Measurements from ENCODE around the gene ADRM1.

Gene ADRM1

DNA sequence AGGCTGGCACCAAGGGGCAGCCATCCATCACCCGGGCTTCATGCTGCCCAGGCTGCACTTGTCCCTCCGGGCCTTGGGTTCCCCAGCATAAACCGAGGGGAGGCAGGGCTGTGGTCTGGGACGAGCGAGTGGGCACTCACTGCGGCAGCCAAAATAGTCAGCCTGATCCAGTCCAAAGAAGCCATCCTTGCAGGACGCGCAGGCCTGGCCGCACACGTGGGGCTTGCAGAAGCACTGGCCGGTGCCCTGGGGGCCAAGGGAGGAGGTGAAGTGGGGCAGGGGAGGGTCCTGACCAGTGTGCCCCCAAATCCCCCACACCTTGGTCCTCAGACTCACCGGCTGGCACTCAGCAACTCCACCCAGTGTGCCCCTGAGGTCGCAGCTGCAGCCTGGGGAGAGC is 32.1 kb downstream of the ADRM1 start:
- Histone ChIP-seq H3K36me3 (peaks cover 59% of the 10 kb centered on the region), H3K27ac (no peak overlapping the region), H3K9me3 (ENCODE audit: severe bottlenecking) (no peaks in the 10 kb centered on the region), H3K4me3 (ENCODE audit: low read depth, low read length) (no peak overlapping the region), H3K27me3 (ENCODE audit: insufficient read depth, low read depth, severe bottlenecking) (no peaks in the 10 kb centered on the region)
- TF ChIP-seq, protein P1, sequence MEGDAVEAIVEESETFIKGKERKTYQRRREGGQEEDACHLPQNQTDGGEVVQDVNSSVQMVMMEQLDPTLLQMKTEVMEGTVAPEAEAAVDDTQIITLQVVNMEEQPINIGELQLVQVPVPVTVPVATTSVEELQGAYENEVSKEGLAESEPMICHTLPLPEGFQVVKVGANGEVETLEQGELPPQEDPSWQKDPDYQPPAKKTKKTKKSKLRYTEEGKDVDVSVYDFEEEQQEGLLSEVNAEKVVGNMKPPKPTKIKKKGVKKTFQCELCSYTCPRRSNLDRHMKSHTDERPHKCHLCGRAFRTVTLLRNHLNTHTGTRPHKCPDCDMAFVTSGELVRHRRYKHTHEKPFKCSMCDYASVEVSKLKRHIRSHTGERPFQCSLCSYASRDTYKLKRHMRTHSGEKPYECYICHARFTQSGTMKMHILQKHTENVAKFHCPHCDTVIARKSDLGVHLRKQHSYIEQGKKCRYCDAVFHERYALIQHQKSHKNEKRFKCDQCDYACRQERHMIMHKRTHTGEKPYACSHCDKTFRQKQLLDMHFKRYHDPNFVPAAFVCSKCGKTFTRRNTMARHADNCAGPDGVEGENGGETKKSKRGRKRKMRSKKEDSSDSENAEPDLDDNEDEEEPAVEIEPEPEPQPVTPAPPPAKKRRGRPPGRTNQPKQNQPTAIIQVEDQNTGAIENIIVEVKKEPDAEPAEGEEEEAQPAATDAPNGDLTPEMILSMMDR (IDR thresholded peaks at IDR 0.05; ENCODE audit: low read depth, low read length): no peak
- DNase-seq: no peak

DNA sequence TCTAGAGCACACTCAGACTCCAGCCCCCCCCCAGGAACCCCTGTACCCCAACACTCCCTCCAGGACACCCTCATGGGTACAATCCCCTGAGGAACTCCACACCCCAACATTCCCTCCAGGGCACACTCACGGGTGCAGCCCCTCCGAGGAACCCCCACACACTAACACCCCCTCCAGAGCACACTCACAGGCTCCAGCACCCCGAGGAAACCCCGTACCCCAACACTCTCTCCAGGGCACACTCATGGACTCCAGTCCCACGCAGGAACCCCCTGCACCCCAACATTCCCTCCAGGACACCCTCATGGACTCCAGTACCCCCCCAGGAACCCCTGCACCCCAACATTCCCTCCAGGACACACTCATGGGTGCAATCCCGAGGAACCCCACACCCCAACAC is 32.7 kb downstream of the ADRM1 start:
- TF ChIP-seq, protein P1 (IDR thresholded peaks at IDR 0.05; ENCODE audit: low read depth, low read length): no peak
- Histone ChIP-seq H3K36me3 (peaks cover 57% of the 10 kb centered on the region), H3K4me3 (ENCODE audit: low read depth, low read length) (no peak overlapping the region)

DNA sequence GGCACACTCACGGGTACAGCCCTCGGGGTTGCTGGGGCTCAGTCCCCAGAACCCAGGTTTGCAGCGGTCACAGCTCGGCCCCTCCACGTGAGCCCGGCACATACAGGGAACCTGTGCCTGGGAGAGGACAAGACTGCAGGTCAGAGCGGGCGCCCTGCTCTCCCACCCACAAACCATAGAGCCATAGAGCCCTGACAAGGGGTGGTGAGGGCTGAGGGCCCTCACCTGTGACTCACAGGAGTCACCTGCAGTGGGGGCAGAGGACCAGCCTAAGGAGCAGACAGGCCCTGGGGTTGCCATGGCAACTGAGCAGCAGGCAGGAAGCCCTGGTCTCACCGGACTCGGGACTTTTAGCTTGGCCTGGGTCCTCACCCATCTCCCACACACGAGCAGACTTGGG is 33.5 kb downstream of the ADRM1 start:
- peaks cover 60% of the 10 kb centered on the region for H3K36me3 ChIP-seq
- H3K27me3 ChIP-seq (ENCODE audit: insufficient read depth, low read depth, severe bottlenecking): no peaks in the 10 kb centered on the region
- DNase-seq: no peak
- H3K9me3 ChIP-seq (ENCODE audit: severe bottlenecking): no peaks in the 10 kb centered on the region
- TF ChIP-seq, protein P1 (IDR thresholded peaks at IDR 0.05; ENCODE audit: low read depth, low read length): no peak
- no peak overlapping the region for H3K4me3 ChIP-seq (ENCODE audit: low read depth, low read length)
- H3K27ac ChIP-seq: no peak overlapping the region

More for the DNA sequence above, 32.7 kb downstream of the ADRM1 start:
- Histone ChIP-seq H3K9me3 (ENCODE audit: severe bottlenecking) (no peaks in the 10 kb centered on the region), H3K27me3 (ENCODE audit: insufficient read depth, low read depth, severe bottlenecking) (no peaks in the 10 kb centered on the region), H3K27ac (no peak overlapping the region)
- no peak for DNase-seq

DNA sequence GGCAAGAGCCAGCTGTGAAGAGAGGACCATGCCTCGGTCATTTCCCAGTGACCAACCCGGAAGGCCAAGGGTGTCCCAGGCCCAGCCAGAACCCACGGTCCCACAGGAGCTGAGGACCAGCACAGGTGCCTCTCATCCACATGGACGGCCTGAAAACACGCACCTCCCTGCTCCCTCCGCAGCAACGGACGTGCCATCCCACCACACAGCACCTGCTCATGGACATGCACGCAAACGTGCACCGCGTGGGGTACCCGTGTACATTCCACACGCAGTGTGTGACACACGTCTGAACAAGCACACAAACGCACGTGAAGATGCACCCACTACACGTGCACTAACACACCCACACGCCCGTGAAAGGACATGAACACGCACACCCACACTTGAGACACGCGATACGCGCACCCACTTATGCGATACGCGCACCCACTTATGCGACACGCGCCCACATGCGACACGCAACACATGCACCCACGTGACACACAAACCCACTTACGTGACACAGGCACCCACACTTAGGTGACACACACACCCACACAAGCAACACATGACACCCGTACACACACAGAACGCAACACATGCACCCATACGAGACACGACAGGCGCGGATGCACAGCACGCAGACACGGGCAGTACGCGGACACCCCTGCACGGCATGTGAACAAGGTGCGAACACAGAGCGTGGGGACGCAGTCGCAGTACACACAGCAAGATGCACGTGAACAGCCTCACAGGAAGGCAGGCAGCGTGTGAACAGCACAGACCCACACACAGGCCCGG is 34.2 kb downstream of the ADRM1 start:
- DNase-seq: no peak
- Histone ChIP-seq H3K27me3 (ENCODE audit: insufficient read depth, low read depth, severe bottlenecking) (no peaks in the 10 kb centered on the region), H3K4me3 (ENCODE audit: low read depth, low read length) (no peak overlapping the region), H3K9me3 (ENCODE audit: severe bottlenecking) (no peaks in the 10 kb centered on the region), H3K27ac (no peak overlapping the region), H3K36me3 (peaks cover 57% of the 10 kb centered on the region)
- TF ChIP-seq, protein P1 (IDR thresholded peaks at IDR 0.05; ENCODE audit: low read depth, low read length): no peak

DNA sequence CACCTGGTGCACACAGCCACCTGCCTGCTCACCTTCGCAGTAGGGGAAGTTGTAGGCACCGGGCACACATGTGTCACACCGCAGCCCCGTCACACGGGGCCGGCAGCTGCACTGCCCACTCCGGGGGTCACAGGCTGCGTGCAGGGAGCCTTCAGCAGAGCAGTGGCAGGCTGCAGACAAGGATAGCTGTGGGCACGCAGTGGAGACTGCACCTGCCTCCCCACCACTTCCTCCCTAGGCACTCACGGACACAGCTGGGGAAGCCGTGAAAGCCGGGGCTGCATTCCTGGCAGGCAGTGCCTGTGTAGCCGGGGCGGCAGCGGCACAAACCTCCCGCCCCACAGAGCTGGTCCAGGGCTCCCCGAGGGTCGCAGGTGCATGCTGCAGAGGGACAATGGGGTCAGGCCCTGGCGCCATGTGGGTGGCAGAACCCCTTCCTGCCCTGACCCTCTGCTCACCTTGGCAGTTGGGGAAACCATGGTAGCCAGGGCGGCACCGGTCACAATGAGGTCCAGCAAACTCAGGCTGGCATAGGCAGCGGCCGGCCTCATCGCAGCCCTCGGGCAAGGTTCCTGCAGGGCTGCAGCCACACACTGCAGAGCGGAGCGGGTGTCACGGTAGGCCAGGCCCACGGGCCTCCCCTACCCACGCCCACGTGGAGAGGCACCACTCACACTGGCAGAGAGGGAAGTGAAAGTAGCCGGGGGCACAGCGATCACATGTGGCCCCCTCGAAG is 34.9 kb downstream of the ADRM1 start:
- Histone ChIP-seq H3K36me3 (peaks cover 54% of the 10 kb centered on the region), H3K27ac (no peak overlapping the region), H3K27me3 (ENCODE audit: insufficient read depth, low read depth, severe bottlenecking) (no peaks in the 10 kb centered on the region), H3K4me3 (ENCODE audit: low read depth, low read length) (no peak overlapping the region), H3K9me3 (ENCODE audit: severe bottlenecking) (no peaks in the 10 kb centered on the region)
- DNase-seq: no peak
- TF ChIP-seq, protein P1 (IDR thresholded peaks at IDR 0.05; ENCODE audit: low read depth, low read length): no peak

Data from WERI-Rb-1 (cell line).